PFSK-1 (cell line): Measurements from ENCODE around the gene LCN1. TPM values are rescaled to one million over a fixed set of nuclear protein-coding genes. Genes with fewer than 3 reads are reported as not detected.

ENCODE experiments used
- FOXP2 ChIP-seq: optimal IDR thresholded peaks from 2 replicates; pipeline ENCODE3; 2011; ENCODE audit warnings: borderline replicate concordance, control low read depth, inconsistent platforms; ENCODE audit not compliant: insufficient read depth; ENCODE audit errors: extremely low read length, extremely low read depth
- POLR2AphosphoS5 ChIP-seq: IDR thresholded peaks from 2 replicates; pipeline ENCODE4 v1.6.1; 2012; ENCODE audit warnings: low read depth, mild to moderate bottlenecking, control low read depth, low read length, moderate library complexity
- REST ChIP-seq, 2 experiments: IDR thresholded peaks; 2 replicates each; pipeline versions ENCODE4 v1.6.1 to v1.8.0; 2011 to 2012; ENCODE audit warnings: low read depth in 2 of 2, low read length in 2 of 2, control low read depth in 1 of 2, inconsistent platforms in 1 of 2, mild to moderate bottlenecking in 1 of 2, moderate library complexity in 1 of 2; ENCODE audit not compliant: insufficient read depth in 1 of 2
- SIN3A ChIP-seq: IDR thresholded peaks from 2 replicates; pipeline ENCODE4 v1.6.1; 2012; ENCODE audit warnings: mild to moderate bottlenecking, low read length, moderate library complexity, borderline replicate concordance; ENCODE audit not compliant: insufficient read depth
- TAF1 ChIP-seq: IDR thresholded peaks from 2 replicates; pipeline ENCODE4 v1.6.1; 2012; ENCODE audit warnings: low read length, control low read depth, borderline replicate concordance; ENCODE audit not compliant: insufficient read depth
- polyA plus RNA-seq: library from polyadenylated mRNA; unstranded; fragments of >200 nt; gene quantifications from one replicate; pipeline ENCODE4 v1.2.1, GENCODE V29; 2012; ENCODE audit warnings: low read depth, missing spikeins; ENCODE audit not compliant: insufficient read length

LCN1 gene
- polyA plus RNA-seq: 3.8 TPM

GRCh38 chr9:135520916-135521607 is at the start of gene LCN1:
TSS of gene LCN1 (plus strand) at chr9:135521440. CDS start at chr9:135521498, 58 bp downstream.
- TF ChIP-seq SIN3A: no peak
- no peak for TF ChIP-seq POLR2AphosphoS5
- TF ChIP-seq FOXP2: no peak
- TF ChIP-seq REST (IDR thresholded peaks at IDR 0.05; ENCODE audit: insufficient read depth in 1 of 2, low read depth in 2 of 2, low read length in 2 of 2): no peak
- TF ChIP-seq TAF1: no peak

- TF ChIP-seq SIN3A: no peak
- TF ChIP-seq TAF1: no peak
- no peak for TF ChIP-seq REST (IDR thresholded peaks at IDR 0.05; ENCODE audit: insufficient read depth in 1 of 2, low read depth in 2 of 2, low read length in 2 of 2)
- no peak for TF ChIP-seq POLR2AphosphoS5
- TF ChIP-seq FOXP2: no peak
Observed at GRCh38 chr9:135471791-135472640, 49.2 kb upstream of the LCN1 start.

- TF ChIP-seq TAF1 (no peak), SIN3A (no peak), POLR2AphosphoS5 (no peak), FOXP2 (no peak), REST (IDR thresholded peaks at IDR 0.05; ENCODE audit: insufficient read depth in 1 of 2, low read depth in 2 of 2, low read length in 2 of 2) (no peak)
Observed at GRCh38 chr9:135473972-135474543, 47.2 kb upstream of the LCN1 start.

GRCh38 chr9:135474915-135475314 is 46.3 kb upstream of the LCN1 start:
- TF ChIP-seq POLR2AphosphoS5 (no peak), FOXP2 (no peak), TAF1 (no peak), SIN3A (no peak), REST (IDR thresholded peaks at IDR 0.05; ENCODE audit: insufficient read depth in 1 of 2, low read depth in 2 of 2, low read length in 2 of 2) (no peak)
